GM18858 (cell line): ENCODE data around the gene TMEM132D.
"Not testable (repeated sequence)": the region's sequence is repeated elsewhere in the genome, so short reads cannot be mapped to it uniquely, and the experiment has no call there.

ENCODE experiments used
- ATAC-seq: cut with Tn5 transposase; IDR thresholded peaks from one replicate; pipeline ENCODE4 v1.9.1; 2021; ENCODE audit not compliant: unreplicated experiment

The TMEM132D gene

GRCh38 chr12:129903956-129904829 lies at the start of gene TMEM132D:
TSS of gene TMEM132D (minus strand) at chr12:129904025.
- ATAC-seq, result no peak

GRCh38 chr12:129949651-129950050 lies 45.8 kb upstream of the TMEM132D start:
- ATAC-seq, result no peak

GRCh38 chr12:129941618-129942017 lies 37.8 kb upstream of the TMEM132D start:
- no peak for ATAC-seq

- ATAC-seq, result no peak
Observed at GRCh38 chr12:129938089-129938488, 34.3 kb upstream of the TMEM132D start.

GRCh38 chr12:129937426-129937825 lies 33.6 kb upstream of the TMEM132D start:
- ATAC-seq, result no peak

- no peak for ATAC-seq
Observed at GRCh38 chr12:129928643-129929042, 24.8 kb upstream of the TMEM132D start.

- ATAC-seq, result no peak
Observed at GRCh38 chr12:129927316-129927900, 23.6 kb upstream of the TMEM132D start.

GRCh38 chr12:129911428-129912049 lies 7.7 kb upstream of the TMEM132D start:
- ATAC-seq, result no peak

GRCh38 chr12:129909051-129910020 lies 5.5 kb upstream of the TMEM132D start:
- no peak for ATAC-seq

GRCh38 chr12:129903092-129903945 lies 506 bp downstream of the TMEM132D start:
- ATAC-seq, result no peak

- ATAC-seq, result no peak
Observed at GRCh38 chr12:129902371-129903091, 1.3 kb downstream of the TMEM132D start.

GRCh38 chr12:129901254-129901653 lies 2.6 kb downstream of the TMEM132D start:
- no peak for ATAC-seq

- no peak for ATAC-seq
Observed at GRCh38 chr12:129900306-129900705, 3.5 kb downstream of the TMEM132D start.

- ATAC-seq, result not testable (repeated sequence)
Observed at GRCh38 chr12:129899045-129899444, 4.8 kb downstream of the TMEM132D start.

GRCh38 chr12:129893691-129894090 lies 10.1 kb downstream of the TMEM132D start:
- ATAC-seq, result no peak

- no peak for ATAC-seq
Observed at GRCh38 chr12:129887101-129887500, 16.7 kb downstream of the TMEM132D start.

- no peak for ATAC-seq
Observed at GRCh38 chr12:129886541-129886940, 17.3 kb downstream of the TMEM132D start.

- ATAC-seq, result no peak
Observed at GRCh38 chr12:129885287-129885686, 18.5 kb downstream of the TMEM132D start.

GRCh38 chr12:129877411-129877810 lies 26.4 kb downstream of the TMEM132D start:
- no peak for ATAC-seq
